GM18505 (cell line): Measurements from ENCODE around the gene CRB1.

Experiments
- ATAC-seq: cut with Tn5 transposase; IDR thresholded peaks from one replicate; pipeline ENCODE4 v1.9.1; 2021; ENCODE audit not compliant: unreplicated experiment
- POLR2A ChIP-seq: IDR thresholded peaks from 4 replicates; pipeline ENCODE4 v1.6.1; 2011; ENCODE audit warnings: borderline replicate concordance; ENCODE audit not compliant: insufficient read depth, insufficient read length; ENCODE audit errors: extremely low read depth

CRB1 gene

GRCh38 chr1:197312163-197312562 lies 44.1 kb downstream of the CRB1 start:
- ATAC-seq, result no peak
- no peak for TF ChIP-seq POLR2A

GRCh38 chr1:197313713-197314112 lies 45.7 kb downstream of the CRB1 start:
- TF ChIP-seq POLR2A, result no peak
- no peak for ATAC-seq

- ATAC-seq, result no peak
- TF ChIP-seq POLR2A, result no peak
These were observed 46.6 kb downstream of the CRB1 start for GRCh38 chr1:197314682-197315081.

GRCh38 chr1:197319631-197320030 lies 51.6 kb downstream of the CRB1 start:
- TF ChIP-seq POLR2A, result no peak
- no peak for ATAC-seq

- ATAC-seq, result no peak
- TF ChIP-seq POLR2A, result no peak
These were observed 53.0 kb downstream of the CRB1 start for GRCh38 chr1:197320991-197321531.

- no peak for TF ChIP-seq POLR2A
- ATAC-seq, result no peak
These were observed 53.8 kb downstream of the CRB1 start for GRCh38 chr1:197321811-197322210.

GRCh38 chr1:197327776-197328364 lies 59.8 kb downstream of the CRB1 start:
- ATAC-seq, result no peak
- no peak for TF ChIP-seq POLR2A

GRCh38 chr1:197330213-197330612 lies 62.2 kb downstream of the CRB1 start:
- ATAC-seq, result no peak
- no peak for TF ChIP-seq POLR2A

GRCh38 chr1:197331565-197331964 lies 63.5 kb downstream of the CRB1 start:
- no peak for ATAC-seq
- no peak for TF ChIP-seq POLR2A

- no peak for TF ChIP-seq POLR2A
- no peak for ATAC-seq
These were observed 65.0 kb downstream of the CRB1 start for GRCh38 chr1:197333041-197333440.

GRCh38 chr1:197336571-197336970 lies 68.5 kb downstream of the CRB1 start:
- no peak for ATAC-seq
- TF ChIP-seq POLR2A, result no peak

- no peak for TF ChIP-seq POLR2A
- no peak for ATAC-seq
These were observed 71.3 kb downstream of the CRB1 start for GRCh38 chr1:197339106-197340060.

GRCh38 chr1:197341626-197342025 lies 73.6 kb downstream of the CRB1 start:
- ATAC-seq, result no peak
- no peak for TF ChIP-seq POLR2A
